Peyer's patch (tissue), 4 donors: ENCODE results near the gene PRL.

Experiments
- CTCF ChIP-seq, 6 experiments: fragments of 450-650 bp in 4 of 6; fragments of 200-600 bp in 2 of 6; sonication (generic) in 1 of 6; IDR thresholded peaks; one replicate each; pipeline ENCODE4 v1.5.1; 2017 to 2019; ENCODE audit warnings: antibody characterized with exemption in 6 of 6, mild to moderate bottlenecking in 3 of 6, moderate library complexity in 1 of 6
- POLR2A ChIP-seq, 2 donors: fragments of 450-650 bp; IDR thresholded peaks; one replicate each; pipeline ENCODE4 v1.5.1; 2017; ENCODE audit warnings: antibody characterized with exemption in 2 of 2, mild to moderate bottlenecking in 2 of 2, moderate library complexity in 2 of 2

- no peak for TF ChIP-seq CTCF (IDR thresholded peaks at IDR 0.05)
- no peak for TF ChIP-seq POLR2A (IDR thresholded peaks at IDR 0.05)
Measured at GRCh38 chr6:22271081-22271480, 25.8 kb downstream of the PRL start.
